IPS-18c (cell line): ENCODE data around the gene ISCU.

Experiments
- H3K4me3 ChIP-seq: 2 replicates; pipeline ENCODE4 v1.7.0; 2013; ENCODE audit warnings: low read depth, mild to moderate bottlenecking, low read length, moderate library complexity; ENCODE audit not compliant: insufficient read depth
- H3K9me3 ChIP-seq: one replicate; pipeline ENCODE4 v1.6.1; 2013; ENCODE audit warnings: mild to moderate bottlenecking, low read length, moderate library complexity; ENCODE audit not compliant: control insufficient read depth, insufficient read depth

The ISCU gene

DNA sequence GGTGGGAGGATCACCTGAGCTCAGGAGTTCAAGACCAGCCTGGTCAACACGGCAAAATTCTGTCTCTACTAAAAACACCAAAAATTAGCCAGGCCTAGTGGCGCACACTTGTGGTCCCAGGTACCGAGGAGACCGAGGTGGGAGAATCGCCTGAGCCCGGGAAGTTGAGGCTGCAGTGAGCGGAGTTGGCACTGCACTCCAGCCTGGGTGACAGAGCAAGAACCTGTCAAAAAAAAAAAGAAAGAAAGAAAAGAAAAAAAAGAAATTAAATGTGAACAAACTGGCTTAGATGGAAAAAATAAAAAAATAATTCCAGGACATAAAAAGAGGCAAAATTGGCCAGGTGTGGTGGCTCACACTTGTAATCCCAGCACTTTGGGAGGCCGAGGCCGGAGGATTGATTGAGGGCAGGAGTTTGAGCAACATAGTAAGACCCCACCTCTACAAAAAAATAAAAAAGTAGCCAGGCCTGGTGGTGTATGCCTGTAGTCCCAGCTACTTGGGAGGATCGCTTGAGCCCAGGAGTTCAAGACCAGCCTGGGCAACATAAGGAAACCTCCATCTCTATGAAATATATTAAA lies 32.0 kb downstream of the ISCU start:
- Histone ChIP-seq H3K4me3 (no peak overlapping the region), H3K9me3 (peaks cover 2% of the 10 kb centered on the region)

DNA sequence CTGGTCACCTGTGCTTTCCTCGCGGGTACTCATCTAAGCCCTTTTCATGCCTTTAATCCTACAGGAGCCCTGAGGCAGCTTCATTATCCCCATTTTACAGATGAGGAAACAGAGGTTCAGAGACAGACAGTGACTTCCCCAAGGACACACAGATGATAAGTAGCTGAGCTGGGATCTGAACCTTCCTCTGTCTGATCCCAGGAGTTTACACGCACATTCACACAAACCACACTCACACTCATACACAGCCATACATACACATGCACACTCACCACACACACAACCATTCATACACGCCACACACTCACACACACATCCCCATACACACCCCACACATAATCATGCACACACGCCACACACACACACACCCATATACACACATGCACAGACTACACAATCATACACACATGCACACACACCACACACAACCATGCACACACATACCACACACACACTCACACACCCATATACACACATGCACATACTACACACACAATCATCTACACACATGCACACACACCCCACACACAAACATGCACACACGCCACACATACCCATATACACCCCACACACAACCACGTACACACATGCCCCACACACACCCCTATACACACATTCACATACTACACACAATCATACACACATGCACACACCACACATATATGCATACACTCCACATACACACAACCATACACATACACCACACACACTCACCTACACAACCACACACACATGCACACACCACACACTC lies 32.7 kb downstream of the ISCU start:
- Histone ChIP-seq H3K4me3 (no peak overlapping the region), H3K9me3 (peaks cover 2% of the 10 kb centered on the region)

DNA sequence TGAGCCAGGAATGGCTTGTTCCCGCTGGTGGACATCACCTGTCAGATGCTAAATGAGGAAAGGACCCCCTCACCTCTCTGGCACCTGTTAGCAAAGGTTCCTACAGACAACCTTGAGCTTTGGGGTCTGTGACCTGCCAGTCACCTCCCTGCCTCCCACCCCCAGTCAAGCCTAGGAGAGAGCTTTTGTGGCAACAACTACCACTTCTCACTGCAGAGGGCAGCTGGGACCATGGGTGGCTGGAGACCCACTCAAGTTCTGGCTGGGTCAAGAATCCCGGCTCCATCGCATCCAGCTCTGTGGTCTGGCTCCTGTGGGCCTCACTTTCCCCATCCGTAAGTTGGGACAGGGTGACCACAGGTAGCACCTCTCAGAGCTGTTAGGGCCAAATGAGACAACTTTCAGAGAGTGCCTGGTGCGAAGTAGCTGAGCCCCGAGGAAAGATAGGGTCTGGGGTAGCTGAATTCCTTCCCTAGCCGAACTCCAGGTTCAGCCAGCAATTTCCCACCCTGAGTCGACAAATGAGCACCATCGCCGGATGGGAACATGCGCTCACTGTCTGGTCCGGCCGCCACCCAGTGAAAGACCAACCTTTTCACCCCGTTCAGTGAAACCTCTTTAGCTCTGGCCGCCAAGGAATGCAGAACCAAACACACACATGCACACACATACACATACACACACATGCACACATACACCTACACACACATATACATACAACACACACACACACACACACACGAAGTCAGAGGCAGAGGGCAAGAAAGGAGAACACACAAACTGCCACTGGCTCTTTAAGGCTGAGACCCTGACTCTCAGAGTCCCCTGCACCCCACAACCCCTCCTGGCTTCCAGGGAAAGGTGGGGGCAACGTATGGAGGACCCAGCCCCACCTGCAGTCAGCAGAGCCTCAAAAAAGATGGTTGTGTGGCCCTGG lies 33.6 kb downstream of the ISCU start:
- Histone ChIP-seq H3K9me3 (peaks cover 2% of the 10 kb centered on the region), H3K4me3 (no peak overlapping the region)

DNA sequence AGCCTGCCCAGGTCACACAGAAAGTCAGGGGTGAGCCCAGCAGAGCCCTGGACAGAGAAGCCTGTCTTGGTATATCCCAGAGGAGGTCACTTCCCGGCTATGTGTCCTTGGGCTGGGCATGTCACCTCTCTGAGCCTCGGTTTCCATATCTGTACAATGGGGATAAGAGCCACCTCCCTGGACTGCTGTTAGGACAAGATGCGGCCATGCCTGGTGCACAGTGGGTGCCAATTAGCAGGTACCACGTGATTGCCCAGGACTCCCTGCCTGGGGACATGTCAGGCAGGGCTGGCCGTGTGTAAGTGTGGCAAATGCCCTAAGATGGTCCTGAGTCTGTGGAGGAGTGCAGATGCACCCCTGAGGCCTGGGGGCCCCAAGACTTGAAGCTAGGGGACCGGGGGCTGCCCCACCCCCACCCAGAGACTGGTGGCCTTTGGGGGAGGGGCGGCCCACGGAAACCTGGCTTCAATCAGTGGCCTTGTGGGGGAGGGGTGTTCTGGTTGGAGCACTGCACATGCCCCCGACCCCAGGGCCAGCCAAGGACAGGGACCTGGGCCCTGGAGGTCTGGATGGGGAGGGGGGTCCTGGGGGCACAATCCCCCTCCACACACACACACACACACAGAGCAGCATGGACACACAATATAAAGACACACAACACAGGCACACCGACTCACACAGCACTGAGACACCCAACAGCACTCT lies 34.6 kb downstream of the ISCU start:
- Histone ChIP-seq H3K9me3 (peaks cover 2% of the 10 kb centered on the region), H3K4me3 (no peak overlapping the region)

DNA sequence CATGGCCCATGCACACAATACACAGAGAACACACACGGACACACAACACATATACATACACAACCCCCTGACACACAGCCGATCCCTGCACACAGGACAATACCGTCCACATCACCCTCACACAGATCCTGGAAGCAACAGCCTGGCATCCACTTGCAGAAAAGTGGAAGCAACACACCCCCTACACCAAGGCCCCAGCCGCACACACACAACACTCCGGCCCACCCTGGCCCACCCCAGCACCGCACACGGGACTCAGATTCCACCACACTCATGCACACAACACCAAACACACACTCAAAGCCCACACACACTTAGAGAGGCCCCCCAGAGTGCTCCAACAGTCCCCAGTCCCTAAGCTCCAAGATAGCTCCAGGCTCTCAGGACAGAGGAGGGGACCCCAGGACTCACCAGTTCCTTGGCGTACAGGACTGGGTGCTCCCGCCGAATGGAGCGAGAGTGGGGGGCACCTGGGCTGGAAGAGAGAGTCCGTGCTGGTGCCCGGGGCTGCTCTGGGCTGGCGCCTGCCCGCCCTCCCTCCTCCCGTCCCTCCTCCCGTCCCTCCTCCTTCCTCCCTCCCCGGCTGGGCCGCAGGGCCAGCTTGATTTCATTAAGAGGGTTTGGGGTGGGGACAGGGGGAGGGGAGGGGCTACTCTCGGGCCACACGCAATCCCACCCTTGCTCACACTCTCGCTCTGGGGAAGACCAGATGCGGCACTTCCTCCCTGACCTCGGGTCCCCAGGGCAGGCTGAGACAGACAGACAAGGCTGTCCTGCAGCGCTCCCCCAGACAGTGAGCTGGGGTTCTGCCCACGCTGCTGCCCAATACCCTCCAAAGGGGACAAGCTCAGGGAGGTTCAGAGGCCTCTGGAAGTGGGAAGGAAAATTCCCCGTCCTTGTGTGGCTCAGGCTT lies 35.4 kb downstream of the ISCU start, which contains the start of gene TMEM119:
Gene TMEM119 (minus strand): TSS at position 526 of the 913 bp plus-strand sequence. CDS start 5,701 bp downstream, outside the sequence.
- Histone ChIP-seq H3K9me3 (peaks cover 2% of the 10 kb centered on the region), H3K4me3 (no peak within 1 kb of the TSS)

DNA sequence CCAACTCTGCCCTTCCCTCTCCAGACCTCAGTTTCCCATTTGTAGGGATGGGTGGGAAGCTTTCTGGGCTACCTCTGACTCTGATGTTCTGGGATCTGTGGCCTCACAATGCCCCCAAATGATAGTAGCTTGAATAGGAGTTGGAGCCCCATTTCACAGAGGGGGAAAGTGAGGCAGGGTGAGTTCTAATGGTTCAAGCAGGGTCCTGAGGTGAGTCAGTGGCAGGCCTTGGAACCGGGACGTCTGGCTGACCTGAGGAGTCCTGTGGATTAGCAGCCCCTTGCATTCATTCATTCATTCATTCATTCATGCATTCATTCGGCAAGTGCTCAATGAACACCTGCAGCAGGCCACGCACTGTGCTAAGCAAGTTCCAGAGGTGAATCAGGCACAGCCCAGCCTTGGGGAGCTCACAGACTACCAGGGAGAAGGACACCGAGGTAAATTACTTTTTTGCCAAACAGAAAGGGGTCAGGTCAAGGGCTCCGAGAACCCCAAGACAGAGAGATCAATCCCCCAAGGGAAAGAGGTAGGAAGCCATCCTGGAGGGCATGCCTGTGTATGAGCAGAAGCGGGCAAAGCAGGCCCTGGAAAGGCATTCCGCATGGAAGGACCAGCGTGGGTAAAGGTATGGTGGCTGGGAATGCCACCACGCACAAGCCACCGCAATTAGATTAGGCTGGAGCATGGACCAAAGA lies 36.3 kb downstream of the ISCU start:
- no peak overlapping the region for H3K4me3 ChIP-seq
- no peaks in the 10 kb centered on the region for H3K9me3 ChIP-seq

DNA sequence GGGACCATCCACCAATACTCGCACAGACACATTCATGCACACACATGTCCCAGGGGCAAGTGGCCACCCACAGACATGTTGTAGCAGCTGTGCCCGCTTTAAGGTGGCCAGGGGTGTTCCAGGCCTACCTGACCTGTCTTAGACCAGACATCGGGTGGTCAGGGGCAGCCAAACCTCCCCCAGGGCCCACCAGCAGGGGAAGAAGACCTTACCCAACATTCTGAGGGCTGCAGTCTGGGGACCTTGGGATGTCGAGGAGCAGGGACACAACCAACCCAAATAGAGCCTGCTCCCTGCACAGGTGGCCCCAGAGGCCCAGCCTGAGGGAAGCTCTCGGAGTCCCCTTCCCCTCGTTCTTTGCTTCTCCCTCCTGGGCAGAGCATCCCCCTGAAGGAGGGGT lies 37.1 kb downstream of the ISCU start:
- H3K4me3 ChIP-seq: no peak overlapping the region
- no peaks in the 10 kb centered on the region for H3K9me3 ChIP-seq

DNA sequence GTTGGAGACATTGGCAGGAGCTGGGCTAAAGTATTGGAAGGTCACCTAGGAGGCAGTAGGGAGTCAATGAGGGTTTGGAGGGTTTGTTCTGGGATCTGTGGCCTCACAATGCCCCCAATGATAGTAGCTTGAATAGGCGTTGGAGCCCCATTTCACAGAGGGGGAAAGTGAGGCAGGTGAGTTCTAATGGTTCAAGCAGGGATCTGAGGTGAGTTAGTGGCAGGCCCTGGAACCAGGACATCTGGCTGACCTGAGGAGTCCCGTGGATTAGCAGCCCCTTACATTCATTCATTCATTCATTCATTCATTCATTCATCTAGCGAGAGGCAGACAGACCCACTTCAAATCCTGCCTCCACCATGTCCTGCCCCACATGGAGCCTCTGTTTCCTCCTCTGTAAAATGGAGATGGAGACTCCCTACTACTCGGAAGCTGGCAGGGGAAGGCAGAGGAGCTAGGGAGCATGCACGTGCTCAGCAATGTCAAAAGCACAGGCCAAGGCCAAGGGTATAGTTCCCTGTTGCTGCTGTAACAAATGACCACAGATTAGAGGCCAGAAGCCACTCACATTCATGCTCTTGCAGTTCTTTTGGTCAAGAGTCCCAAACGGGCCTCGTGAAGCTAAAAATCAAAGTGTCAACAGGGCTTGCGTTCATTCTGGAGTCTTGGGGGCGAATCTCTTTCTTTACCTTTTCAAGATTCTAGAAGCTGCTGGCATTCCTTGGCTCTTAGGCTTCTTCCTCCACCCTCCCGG lies 37.7 kb downstream of the ISCU start:
- H3K4me3 ChIP-seq: no peak overlapping the region
- no peaks in the 10 kb centered on the region for H3K9me3 ChIP-seq

DNA sequence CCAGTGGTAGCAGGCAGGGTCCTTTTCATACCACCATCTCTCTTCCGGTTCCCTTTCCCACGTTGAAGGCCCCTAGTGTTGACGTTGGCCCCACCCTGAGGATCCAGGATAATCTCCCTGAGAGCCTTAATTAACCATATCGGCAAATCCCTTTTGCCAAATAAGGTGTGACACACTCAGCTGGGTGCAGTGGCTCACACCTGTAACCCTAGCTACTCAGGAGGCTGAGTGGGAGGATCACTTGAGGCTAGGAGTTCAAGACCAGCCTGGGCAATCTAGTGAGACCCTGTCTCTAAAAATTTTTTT lies 38.3 kb downstream of the ISCU start:
- H3K9me3 ChIP-seq: no peaks in the 10 kb centered on the region
- H3K4me3 ChIP-seq: no peak overlapping the region

DNA sequence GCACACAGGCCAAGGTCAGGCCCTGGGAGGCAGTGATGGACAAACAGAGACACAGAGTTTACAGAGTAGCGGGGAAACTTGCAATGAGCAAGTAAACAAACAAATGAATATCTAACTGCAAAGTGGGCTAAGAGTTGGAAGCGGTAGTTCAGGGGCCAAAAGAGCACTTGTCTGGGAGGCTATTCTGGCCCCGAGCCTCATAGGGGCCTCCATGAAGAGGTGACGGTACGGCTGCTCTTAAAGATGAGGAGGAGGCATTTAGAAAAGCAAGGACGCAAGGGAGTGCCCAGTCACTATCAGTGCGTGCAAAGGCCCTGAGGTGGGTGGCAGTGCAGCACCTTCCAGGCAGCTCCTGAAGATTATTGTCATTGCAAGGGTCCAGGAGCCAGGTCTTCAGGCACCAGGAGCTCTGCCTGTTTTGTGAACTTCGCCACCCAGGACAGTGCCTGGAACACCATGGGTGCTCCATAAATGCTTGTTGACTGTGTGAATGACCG lies 39.9 kb downstream of the ISCU start:
- H3K9me3 ChIP-seq: no peaks in the 10 kb centered on the region
- no peak overlapping the region for H3K4me3 ChIP-seq

DNA sequence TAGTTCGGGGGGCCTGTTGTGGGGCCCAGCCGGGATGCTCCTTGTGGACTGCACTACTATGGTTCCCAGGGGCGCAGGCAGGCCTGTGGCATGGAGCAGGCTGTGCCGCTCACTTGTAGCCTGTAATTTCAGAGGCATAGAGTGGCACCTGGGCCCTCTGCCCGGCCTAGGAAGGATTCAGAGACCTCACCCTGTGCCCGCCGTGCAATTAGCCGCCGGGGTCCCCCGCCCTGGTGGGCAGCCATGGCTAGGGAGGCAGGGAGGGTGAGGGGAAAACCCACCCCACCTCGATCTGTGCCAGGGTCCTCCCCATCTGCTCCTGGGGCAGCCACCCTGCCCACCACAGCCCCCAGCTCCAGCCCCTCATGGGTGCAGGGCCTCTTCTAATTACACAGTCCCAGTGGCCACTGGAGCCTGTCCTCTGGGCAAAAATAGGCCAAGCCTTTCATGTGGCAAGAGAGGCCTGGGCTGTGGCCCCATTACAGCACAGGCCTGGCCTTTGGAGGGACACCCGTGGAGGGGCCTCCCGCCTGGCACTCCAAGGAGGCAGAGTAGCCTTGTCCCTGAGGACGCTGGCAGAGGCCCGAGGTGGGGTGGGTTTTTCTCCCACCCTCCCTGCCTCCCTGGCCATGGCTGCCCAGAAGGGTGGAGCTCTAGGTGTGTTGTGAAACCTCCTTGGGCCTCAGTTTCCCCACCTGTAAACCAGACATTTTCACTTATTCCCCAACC lies 40.7 kb downstream of the ISCU start:
- H3K4me3 ChIP-seq: no peak overlapping the region
- H3K9me3 ChIP-seq: no peaks in the 10 kb centered on the region

DNA sequence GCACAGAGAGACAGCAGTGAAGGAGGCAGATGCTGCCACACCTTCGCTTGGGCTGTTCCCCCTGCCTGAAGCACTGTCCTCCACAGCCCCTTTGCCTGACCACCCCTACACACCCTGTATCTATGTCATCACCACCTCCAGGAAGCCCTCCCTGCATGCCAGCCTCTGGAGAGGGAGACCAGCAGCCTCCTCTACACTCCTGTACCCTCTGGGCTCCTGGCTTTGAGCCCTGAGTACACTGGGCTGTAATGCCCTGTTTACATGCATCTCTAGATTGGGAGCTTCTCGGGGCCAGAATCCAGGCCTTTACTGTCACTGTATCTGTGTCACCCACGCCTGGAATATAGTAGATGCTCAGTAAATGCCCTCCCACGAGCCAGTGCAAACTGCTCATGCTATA lies 41.3 kb downstream of the ISCU start:
- Histone ChIP-seq H3K4me3 (no peak overlapping the region), H3K9me3 (no peaks in the 10 kb centered on the region)

DNA sequence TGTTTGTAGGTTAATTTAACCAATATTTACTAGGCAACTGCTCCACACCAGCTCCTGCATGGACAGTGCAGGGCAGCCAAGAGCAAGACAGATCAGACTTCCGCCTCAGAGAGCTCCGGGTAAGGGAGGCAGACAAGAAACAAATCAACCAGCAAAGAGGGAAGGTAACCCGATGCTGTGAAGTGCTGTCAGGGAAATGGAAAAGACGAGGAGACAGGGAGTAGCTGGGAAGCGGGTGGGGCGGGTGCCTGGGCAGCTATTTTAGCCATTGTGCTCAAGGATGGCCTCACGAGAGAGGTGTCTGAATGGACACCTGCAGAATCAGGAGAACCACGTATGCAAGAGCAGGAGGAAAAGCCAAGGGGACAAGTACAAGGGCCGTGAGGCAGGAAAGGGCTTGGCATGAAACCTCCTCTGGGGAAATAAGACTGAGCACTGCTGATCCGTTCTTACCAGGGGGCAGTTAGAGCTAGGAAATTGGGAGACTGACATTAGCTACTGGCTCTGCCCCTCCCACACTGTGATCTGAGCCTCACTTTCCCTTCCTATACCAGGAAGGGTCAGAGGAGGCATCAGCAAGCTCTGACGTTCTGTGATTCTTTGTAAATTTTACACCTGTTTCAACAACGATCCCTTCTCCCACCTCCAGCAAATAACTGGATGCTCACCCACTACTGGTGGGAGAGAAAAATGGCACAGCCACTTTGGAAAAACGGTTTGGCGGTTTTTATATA lies 42.0 kb downstream of the ISCU start:
- H3K9me3 ChIP-seq: no peaks in the 10 kb centered on the region
- no peak overlapping the region for H3K4me3 ChIP-seq

DNA sequence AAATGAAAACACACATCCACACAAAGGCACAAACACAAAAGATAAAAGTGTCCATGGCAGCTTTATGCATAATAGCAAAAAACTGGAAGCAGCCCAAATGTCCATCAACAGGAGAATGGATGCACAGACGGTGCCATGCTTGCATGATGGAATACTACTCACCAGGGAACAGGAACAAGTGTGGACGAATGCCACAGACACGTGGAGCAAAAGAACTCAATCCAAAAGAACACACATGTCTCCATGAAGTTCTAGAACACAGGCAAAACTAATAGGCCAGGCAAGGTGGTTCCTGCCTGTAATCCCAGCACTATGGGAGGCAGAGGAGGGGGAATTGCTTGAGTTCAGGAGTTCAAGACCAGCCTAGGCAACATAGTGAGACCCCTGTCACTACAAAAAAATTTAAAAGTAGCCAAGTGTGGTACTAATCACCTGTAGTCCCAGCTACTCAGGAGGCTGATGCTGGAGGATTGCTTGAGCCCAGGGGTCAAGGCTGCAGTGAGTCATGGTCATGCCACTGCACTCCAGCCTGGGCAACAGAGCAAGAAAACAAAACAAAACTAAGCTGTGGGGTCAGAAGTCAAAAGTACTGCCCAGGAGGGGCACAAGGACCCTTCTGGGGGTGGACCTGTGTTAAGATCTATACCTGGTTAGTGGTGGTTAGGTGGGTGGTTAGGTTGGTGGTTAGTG lies 42.7 kb downstream of the ISCU start:
- Histone ChIP-seq H3K9me3 (no peaks in the 10 kb centered on the region), H3K4me3 (no peak overlapping the region)
